Measurements from ENCODE around the gene CELF5. TPM values are rescaled to one million over a fixed set of nuclear protein-coding genes. Genes with fewer than 3 reads are reported as not detected.

The CELF5 gene
- total and polyA plus RNA-seq, 9 of the 15 experiments (the other 6 are each of a cell fraction or from before 2014, with no cell fraction given): 0.01 to 0.56 (median 0.22) TPM

DNA sequence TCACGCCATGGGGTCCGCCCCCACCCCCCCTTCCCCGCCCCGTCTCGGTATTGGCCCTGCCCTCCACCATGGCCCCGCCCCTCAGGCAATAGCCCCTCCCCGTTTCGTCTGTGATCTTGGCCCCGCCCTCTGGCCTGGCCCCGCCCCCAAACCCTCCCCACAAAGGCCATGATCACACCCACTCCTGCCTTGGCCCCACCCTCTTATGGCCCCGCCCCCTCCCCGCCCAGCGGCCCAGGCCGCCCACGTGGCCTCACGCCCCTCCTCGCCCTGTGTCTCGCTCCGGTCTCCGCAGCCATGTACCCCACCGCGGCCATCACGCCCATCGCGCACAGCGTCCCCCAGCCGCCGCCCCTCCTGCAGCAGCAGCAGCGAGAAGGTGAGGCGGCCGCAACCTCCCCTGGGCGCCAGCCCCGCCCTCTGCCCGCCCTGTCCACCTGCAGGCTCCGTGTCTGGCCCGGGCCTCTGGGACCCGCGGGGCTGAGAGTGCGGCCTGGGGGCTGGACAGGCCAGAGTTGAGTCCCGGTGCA lies 61.3 kb downstream of the CELF5 start (continued):
- TF ChIP-seq, protein P1, sequence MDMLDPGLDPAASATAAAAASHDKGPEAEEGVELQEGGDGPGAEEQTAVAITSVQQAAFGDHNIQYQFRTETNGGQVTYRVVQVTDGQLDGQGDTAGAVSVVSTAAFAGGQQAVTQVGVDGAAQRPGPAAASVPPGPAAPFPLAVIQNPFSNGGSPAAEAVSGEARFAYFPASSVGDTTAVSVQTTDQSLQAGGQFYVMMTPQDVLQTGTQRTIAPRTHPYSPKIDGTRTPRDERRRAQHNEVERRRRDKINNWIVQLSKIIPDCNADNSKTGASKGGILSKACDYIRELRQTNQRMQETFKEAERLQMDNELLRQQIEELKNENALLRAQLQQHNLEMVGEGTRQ (CRISPR knock-in tag; IDR thresholded peaks at IDR 0.05): peak; percentile 78
- TF ChIP-seq ZFX (CRISPR knock-in tag; IDR thresholded peaks at IDR 0.05): peak; percentile 33; the same call in 1 of the 2 replicates
- TF ChIP-seq, protein P2, sequence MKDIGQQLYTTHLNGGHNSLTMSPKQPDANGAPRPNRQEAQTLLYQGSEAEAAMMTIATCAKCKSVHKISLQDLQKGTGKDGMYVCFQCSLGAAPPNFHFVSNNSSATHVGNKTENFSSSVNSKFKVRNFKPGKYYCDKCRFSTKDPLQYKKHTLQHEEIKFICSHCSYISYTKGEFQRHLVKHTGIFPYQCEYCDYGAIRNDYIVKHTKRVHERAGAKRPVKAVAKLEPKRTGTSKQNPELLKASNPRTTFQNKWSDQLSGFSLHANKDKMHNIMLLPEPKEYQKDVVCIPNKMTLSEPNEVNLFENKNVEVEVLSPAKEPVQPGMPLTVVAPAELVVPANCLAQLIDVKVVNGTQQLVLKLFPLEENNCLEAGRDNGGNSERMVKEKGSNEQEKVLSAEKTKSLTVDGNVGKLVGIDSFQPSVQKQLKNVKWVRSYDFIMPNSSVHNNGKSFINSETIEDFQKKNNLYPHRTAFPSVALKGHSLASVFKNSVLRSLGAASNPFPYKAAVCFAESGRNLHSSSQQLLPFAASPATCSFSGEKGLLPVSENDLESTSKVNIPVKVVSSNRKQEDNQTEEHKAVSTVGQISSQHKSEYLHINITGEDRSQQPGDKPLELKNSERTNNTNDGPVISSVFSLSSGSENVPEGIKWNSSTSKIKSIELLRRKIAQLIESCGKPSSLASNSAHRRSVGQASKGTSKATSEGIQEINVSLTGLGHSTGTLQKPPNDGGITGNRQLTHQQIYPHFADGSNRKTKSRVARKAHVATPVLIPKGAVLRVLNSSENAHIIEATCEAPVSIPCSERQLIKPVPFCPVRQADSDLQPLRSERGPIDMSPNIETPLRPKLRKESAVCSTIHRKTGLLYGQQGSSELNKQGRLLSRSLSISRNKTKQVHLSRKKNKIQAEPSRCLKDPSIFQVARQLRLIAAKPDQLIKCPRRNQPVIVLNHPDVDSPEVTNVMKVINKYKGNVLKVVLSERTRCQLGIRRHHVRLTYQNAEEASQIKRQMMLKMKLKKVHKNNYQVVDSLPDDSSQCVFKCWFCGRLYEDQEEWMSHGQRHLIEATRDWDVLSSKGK (CRISPR knock-in tag; IDR thresholded peaks at IDR 0.05): no peak
- no peak for TF ChIP-seq NR3C1 (CRISPR knock-in tag; IDR thresholded peaks at IDR 0.05)
- TF ChIP-seq XRCC5 (IDR thresholded peaks at IDR 0.05; ENCODE audit: low read depth, low read length): no peak
- no peak for TF ChIP-seq ZBTB17 (CRISPR knock-in tag; IDR thresholded peaks at IDR 0.05)
- TF ChIP-seq SRF (CRISPR knock-in tag; IDR thresholded peaks at IDR 0.05): no peak
- TF ChIP-seq ZNF124 (CRISPR knock-in tag; IDR thresholded peaks at IDR 0.05): no peak

Data from K562 (cell line).